GM21529 (cell line): Measurements from ENCODE around the gene CDKAL1.
A peak's percentile ranks its signal among the peaks of the same experiment; 100 is the strongest.

Experiments used
- ATAC-seq: cut with Tn5 transposase; IDR thresholded peaks from one replicate; pipeline ENCODE4 v1.9.1; 2021; ENCODE audit not compliant: unreplicated experiment

Gene CDKAL1

DNA sequence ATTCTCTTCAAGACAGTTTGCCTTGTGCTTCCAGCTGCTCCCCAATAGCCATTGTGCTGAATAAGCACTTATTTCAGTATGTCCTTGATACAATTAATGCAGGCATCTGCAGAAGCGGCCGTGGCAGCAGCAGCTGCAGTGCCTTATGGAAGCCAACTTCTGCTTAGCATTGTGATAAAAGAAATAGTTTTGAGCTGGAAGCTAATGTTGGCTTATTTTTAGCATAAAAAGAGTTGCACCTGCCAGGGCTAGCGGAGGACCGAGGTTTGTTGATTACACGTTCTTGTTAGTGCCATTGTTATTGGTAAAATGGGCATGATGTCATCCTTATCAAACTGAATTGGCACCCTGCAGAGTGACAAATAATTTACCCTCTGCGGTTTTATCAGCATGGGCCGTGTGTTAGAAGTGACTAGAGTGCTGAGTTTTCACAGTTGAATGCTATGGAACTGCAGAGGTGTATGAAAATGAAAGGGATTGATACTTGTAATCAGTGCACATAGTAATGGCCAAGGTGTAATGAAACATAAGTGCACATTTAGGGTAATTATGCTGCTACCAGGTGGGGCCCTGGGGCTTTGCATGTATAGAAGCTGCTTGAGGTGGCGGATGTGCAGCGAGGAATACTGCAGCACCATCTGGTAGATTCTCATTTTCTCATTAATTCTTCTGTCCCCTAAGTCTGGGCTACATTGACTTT lies 334.3 kb downstream of the CDKAL1 start:
- ATAC-seq, result no peak

DNA sequence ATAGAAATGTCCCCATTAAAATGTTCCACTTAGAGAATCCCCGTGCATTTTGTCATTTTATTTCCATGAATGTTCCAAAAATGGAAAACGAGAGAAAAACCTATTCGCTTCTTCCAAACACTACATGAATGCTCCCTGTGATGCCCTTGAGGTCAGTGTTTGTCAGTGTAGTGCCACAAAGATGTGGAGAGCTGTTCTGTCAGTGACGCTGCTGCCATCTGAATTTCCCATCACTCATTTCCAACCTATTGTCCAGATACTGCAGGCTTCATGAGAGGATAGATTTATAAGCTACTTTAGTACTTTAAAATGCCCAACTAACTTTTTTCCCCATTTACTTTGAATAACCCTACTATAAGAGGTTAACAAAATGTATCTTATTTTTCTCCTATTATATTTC lies 335.8 kb downstream of the CDKAL1 start:
- no peak for ATAC-seq

DNA sequence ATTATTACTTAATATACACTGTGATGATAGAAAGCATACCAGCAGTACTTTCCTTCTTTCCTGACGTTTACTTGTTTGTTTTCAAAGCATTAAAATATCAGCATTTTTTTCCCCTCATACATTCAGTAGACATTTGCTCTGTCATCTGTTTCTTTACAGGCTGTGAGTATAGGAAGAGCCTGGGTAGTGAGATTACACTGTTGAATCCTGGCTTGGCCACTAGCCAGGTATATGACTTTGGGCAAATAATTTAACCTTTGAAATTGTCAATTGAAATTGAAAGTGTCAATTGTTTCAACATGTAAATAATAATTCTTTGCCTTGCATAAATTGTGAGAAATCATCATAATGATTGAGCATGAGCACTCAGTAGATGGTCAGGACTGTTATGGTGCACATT lies 336.2 kb downstream of the CDKAL1 start:
- no peak for ATAC-seq

DNA sequence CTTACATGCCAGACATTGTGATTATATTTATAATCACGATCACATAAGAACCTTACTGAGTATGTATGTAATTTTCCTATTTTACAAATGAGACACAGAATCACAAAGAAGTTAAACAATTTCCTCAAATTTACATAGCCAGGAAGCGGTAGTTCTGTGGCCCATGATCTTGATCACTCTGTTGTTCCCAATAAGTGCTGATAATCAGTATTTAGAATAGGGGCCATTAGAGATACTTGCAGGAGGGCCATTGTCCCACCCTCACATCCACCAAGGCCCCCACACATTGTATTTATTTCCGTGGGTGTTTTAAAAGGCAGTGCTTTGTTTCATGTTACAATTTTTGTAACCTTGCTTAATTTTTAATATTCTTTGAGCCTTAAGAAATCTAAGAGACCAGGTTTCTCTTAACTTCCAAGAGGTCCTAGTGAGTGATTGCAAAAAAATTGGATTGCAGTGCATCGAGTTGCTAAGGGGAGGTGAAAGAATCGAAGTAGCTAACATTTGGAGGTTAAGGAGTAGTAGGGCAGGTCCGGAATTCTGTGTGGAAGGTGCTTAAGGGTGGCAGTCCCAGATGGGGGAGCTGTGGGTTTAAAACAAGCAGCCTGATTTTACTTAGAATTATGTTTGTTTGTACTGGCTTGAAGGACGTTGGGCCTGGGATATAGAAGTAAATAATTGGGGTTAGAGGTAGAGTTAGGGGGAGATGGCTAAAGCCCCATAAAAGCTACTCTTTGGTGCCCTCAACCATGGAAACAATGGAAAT lies 339.4 kb downstream of the CDKAL1 start:
- no peak for ATAC-seq

DNA sequence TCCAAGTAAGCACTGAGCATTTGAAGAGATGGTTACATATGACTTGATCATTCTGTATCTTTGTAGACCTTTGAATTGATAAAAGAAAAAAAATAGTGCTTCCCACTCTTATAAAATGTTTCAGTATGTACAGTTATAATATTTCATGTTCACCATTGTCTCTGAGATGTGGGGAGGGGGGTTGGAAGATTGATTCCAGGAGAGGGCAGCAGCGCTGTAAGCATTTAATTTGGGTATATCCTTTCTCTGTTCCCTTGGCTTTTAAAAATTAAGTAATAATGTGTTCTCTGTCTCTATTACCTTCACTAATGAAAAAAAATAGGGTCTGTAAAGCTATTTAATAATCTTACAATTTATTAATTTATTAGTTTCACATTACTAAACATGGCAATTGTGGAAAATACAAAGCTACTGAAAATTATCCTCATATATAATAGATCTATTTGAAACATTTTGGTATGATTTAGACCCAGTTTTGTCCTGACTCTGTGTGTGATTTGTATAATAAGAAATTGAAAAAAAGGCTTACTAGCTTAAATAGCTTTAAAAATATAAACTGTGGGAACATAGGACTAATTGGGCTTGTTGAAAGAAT lies 341.2 kb downstream of the CDKAL1 start:
- no peak for ATAC-seq

DNA sequence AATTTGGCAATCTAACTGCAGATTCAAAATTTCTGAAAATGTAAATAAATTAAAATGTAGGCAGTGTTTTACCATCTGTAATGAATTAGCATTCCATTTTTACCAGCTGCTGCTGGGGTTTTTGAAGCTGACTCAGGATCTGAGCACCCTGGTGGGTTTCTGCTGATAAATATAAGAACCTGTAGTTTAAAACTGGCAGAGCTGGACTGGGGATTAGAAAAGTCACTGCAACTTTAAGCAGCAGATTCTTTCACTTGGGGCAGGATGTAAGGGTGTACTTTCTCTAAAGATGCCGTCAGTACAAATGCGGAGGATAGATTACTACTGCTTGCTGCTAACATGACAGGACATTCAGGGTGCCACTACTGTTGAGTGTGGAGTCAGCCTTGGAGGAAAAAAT lies 341.8 kb downstream of the CDKAL1 start:
- no peak for ATAC-seq

DNA sequence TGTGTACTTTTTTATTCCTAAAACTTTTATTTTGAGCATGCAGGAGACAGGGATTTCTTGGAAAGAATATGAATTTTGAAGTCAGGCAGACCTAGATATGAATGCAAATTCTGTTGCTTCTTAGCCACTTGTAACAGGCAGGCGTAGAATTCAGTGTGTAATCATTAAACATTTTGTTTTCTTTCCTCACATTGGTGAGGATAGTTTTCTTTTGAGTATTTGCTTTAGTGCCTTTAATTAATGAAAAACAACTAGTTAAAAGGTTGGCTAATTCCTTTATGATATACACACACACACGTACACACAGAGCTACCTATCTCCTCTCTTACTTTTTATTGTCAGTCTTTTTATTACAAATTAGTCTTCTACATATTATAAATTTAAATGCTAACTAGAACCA lies 342.3 kb downstream of the CDKAL1 start:
- ATAC-seq, result no peak

DNA sequence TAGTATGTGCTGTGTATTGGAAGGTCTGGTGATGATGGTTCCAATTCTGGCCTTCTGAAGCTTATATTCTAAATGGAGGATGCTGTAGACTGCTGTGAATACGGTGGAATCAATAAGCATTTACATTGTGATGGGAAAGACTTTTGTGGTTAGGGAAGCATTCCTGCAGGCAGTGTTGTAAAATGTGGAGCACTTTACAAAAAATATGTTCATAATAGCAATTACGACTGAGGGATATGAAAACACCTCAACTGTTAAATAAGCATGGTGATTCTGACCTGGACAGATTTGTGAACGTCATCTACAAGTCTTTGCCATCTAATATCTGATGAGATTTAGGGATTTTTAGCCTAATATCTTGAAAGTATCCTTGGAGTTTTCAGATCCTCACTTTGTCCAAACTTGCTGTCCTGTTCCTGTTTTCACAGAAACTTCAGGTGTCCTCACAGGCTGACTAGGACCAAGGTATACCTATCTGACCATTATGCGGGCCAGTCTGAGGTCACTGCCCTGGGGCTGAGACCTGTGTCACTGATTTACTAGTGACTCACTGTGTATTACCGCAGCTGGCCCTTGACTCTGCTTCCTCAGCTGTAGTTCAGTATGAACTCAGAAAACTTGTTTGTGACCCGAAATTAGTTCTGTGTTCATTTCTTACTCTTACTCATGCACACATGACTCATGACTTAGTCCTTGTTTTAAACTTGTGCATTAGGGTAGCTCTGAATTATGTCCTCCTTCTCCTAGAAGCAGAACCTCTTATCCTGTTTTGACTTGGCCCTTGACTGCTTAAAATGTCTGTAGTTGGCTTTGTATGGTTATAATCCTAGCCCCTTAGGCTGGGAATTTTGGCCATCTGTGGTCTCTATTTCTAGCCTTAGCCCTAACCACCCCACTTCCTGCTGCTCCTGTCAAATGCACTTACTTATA lies 343.0 kb downstream of the CDKAL1 start:
- peak; percentile 97 for ATAC-seq

DNA sequence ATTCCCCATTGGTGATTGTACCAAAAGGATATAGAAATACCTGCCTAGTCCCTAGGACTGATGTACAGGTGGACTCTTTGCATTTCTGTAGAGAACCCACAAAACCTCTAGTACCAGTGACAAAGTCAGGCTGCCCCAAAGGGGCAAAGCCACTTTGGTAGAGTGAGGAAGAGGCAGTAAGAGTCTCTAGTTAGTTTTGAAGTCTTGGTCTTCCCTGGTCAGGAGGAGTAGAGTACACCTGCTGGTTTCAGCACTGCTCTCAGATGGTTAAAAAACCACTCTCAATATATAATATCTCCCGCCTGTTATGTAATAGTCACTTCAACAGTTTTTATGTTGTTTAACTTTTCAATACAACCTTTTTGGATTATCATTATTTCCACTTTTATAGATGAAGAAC lies 344.9 kb downstream of the CDKAL1 start:
- no peak for ATAC-seq

DNA sequence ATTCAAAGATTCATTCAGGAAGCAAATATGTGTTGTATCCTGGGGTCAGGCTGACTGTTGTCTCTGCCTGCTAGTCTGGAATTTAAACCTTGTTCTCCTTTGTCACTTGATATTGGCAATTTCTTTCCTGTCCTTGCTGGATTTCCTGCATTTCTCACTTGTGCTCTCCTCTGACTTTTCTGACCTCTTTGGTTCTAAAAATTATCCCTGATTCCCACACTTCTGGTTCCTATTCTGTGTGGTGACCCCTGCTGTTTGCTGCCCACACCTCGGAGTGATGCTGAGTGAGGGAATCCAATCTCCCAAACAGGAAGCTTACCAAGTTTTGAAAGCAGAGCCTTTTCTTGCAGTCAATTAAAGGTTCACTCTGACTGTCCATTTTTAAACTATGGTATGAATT lies 345.3 kb downstream of the CDKAL1 start:
- ATAC-seq, result no peak

DNA sequence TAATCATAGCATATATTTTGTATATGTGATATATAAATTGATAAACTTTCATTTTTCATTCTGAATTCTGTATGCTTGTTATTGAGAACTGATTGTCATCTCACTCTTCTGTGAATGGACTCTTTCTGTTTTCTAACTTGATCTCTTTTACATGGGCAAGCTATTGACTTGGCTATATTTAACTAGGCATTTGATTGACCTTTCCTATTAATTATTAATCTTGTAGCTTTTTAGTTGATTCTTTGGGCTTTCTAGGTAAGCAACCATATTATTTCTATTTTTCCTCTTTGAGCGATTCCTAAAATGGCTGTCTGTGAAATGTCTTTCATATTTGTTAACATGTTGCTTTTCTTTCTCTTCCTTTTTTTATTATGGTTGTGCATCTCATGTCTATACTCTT lies 347.1 kb downstream of the CDKAL1 start:
- no peak for ATAC-seq

DNA sequence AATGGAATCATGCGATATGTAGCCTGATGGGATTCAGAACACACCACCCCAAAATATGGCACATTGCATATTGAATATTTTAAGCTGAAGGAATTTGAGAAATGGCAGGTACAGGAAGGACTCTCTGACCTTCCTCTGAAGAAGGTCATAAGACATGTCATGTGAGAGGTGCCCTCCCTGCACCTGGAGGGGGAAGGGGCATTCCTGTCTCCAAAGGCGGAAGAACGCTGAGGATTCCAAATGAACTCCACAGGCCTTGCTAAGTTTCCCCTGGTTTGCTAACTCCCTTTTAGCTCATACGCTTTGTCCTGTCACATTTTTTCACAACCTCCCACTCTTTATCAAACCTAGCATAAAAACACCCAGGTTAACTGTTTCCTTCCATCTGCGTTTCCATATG lies 347.8 kb downstream of the CDKAL1 start:
- no peak for ATAC-seq

DNA sequence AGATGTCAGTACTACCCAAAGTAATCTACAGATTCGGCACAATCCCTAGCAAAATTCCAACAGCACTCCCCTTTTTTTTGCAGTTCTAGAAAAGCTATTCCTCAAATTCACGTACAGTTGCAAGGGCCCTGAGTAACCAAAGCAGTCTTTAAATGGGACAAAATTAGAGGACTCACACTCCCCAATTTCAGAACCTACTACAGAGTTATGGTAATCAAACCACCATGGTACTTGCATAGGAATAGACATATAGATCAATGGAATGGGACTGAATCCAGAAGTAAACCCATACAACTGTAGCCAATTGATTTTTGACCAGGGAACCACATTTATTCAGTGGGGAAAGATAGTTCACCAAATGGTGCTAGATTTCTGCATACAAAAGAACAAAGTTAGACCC lies 350.8 kb downstream of the CDKAL1 start:
- no peak for ATAC-seq

DNA sequence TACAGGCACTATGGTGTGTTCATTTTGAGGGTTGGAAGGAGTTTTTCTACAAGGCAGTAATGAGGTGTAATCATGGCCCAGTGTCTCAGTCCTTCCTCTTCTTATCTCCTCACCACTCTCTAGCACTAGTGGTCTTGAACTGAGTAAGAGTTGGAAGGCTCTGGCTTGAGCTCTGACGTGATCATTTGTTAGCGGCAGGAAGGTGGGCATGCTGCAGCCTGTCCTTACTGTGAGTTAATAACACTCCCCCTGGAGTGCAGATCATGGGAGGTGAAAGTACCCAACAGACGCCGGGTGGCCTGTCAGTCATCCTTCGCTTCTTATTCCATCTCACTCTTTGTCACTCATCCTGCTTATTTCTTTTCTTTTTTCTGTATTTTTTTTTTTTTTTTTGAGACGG lies 356.9 kb downstream of the CDKAL1 start:
- no peak for ATAC-seq

DNA sequence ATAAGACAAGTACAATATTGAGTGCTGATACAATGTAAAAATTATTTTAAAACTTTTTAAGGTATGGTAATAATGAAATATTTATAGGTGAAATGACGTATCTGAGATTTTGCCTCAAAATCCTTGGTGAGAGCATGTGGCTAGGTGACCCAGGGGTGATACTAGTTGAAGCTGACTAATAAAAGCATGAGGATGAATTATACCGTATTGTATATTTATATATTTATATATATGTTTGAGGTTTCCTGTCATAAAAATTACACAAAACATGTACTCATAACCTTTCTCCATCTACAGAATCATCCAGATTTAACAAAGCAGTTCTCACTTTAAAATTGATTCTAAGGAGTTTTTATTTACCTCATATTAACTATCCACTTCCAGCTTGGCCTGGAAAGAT lies 358.1 kb downstream of the CDKAL1 start:
- no peak for ATAC-seq

DNA sequence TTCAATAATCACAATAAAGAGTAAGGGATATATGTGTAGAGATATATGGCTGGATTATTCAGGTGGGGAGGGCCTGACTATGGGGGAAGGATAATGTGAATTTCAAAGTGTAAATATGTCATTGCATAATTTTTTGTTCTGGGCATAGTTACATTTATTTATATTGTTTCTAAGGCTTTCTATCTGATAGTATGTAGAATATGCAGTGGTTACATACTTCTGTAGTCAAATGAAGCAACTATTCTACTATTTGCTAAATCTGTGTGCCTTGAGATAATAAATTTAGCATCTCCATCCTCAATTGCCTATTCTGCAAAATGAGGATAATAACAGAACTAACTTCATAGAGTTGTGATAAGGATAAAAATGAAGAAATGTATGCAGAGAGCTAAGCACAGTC lies 359.2 kb downstream of the CDKAL1 start:
- no peak for ATAC-seq

DNA sequence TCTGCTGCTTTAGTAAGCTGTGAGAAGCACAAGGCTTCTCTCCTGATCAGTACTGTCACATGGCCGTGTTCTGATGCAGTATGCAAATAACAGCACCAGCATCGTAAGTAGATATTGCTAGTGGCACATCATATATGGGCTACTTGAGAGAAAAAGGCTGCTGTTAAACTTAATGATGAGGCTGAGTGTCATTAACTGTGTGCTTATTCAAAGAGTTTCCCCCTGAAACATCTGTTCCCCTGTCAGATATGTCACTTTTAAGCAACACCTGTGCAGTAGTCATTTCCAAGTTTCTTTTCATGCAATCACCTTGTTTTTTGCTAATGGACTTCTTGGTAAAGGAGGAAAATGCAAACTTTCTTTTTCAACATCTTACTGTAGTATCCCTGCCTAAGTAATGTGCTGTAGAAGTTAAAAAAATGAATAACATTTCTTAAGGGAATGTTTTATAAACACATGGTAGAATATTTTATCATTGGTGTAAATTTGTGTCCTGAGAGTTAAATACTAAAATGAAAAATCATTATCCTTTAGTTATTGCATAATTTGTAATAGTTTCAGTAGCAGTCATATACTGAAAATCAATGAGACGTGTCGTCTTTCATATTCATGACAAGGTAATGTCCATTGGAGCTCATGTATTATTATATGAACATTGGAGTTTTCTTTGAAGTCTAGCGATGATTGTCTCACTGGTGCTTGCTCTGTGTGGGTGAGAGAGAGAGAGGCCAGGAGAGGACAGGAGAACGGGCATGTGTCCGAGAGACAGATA lies 366.3 kb downstream of the CDKAL1 start:
- peak; percentile 93 for ATAC-seq

DNA sequence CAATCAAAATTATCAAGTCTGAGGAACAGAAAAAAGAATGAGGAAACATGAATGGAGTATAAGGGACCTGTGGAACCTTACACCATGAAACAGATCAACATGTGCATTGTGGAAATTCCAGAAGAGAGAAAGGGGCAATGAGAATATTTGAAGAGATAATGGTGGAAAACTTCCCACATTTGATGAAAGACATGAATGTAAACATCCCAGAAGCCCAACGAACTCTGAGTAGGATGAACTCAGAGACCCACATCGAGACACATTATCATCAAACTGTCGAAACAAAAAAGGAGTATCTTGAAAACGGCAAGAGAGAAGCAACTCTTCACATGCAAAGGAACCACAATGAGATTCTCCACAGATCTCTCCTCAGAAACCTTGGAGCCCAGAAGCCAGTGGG lies 371.1 kb downstream of the CDKAL1 start:
- ATAC-seq, result no peak

DNA sequence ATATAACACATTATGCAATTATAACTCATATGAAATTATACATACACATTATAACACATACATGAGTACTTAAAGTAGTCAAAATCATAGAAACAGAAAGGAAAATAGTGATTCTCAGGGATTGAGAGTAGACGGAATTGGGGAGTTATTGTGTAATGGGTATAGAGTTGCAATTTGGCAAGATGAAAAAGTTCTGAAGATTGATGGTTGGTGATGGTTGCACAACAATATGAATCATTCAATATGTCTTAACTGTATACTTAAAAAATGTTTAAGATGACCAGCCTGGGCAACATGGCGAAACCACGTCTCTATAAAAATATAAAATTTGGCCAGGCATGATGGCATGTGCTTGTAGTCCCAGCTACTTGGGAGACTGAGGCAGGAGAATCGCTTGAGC lies 372.7 kb downstream of the CDKAL1 start:
- no peak for ATAC-seq

DNA sequence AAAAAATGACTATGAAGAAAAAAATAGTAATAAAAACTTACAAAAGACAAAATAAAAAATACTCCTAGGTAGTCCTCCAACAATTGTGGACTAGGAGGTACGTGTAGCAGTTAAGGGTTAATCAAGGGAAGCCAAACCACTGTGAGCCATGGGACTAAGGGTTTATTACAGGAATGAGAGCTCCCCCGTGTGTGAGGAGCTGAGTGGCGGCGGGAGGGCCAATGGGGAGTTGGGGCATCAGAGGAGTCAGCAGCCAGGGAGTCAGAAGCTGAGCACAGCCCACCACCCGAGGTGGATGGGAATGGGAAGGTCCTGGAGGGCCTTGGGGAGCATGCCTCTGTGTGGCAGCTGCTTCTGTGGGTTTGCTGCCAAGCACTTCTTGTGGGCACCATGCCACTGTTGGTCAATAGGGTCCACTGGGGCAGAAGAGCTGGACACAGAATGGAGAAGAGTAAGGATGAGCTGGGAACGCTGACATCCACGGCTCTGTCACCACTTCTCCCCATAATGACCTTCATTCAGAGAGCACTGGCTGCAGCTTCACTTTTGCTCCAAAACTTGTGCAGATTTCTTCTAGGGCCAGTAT lies 373.3 kb downstream of the CDKAL1 start:
- ATAC-seq, result no peak
